K562 (cell line): ENCODE measurements around the gene RPS4Y1. TPM values are rescaled to one million over a fixed set of nuclear protein-coding genes. Genes with fewer than 3 reads are reported as not detected.

Source experiments
- ATAC-seq: fragments of 200-7000 bp; cut with Tn5 transposase; 3 replicates; pipeline ENCODE4 v1.9.1; 2020; ENCODE audit warnings: moderate library complexity
- BruUV-seq: library from RNA; stranded (reverse); fragments of 400-500 nt; replicated peaks from 2 replicates; lab custom pipeline; 2021; lab: Mats Ljungman, UMichigan
- CTCF ChIA-PET: fragments of 300-600 bp; formaldehyde crosslinking; extraction: SDS; loops from one replicate; lab custom pipeline; 2021; ENCODE audit warnings: low intra/inter-chr PET ratio; lab: Yijun Ruan, JAX
- POLR2A ChIA-PET: fragments of 300-600, 350-650 bp; sonication (Branson Sonifier 250); formaldehyde crosslinking; extraction: SDS; loops from one replicate; lab custom pipeline; 2021; ENCODE audit warnings: antibody characterized with exemption, inconsistent platforms; lab: Yijun Ruan, JAX
- DNase-seq, 4 experiments: peaks; one replicate each; pipeline versions ENCODE4 v3.0.0 to v3.0.0-alpha.2; 2011 to 2018; ENCODE audit warnings: low spot score in 3 of 4, mixed read lengths in 3 of 4; ENCODE audit errors: extremely low read depth in 1 of 4
- FAIRE-seq: peaks from 2 replicates; lab custom pipeline; 2011; peaks lifted over from hg19 to GRCh38; lab: Jason Lieb, UNC
- H2AFZ ChIP-seq: 2 replicates; pipeline ENCODE4 v1.6.0; 2011; ENCODE audit warnings: low read depth, low read length, control low read depth, inconsistent platforms
- H3K27ac ChIP-seq: fragments of 200-600 bp; 3 replicates; pipeline ENCODE4 v1.8.0; 2011; ENCODE audit warnings: low read depth, mild to moderate bottlenecking, control low read depth, inconsistent platforms, low read length, moderate library complexity, mixed read lengths; ENCODE audit errors: extremely low read depth
- H3K27me3 ChIP-seq, 2 experiments: fragments of 300-600 bp in 1 of 2; 2 replicates in 1 of 2; 3 replicates in 1 of 2; pipeline versions ENCODE4 v1.6.0 to v1.8.0; 2011; ENCODE audit warnings: inconsistent platforms in 2 of 2, low read length in 2 of 2, mild to moderate bottlenecking in 1 of 2, mixed read lengths in 1 of 2, moderate library complexity in 1 of 2; ENCODE audit not compliant: control insufficient read depth in 2 of 2, insufficient read depth in 2 of 2
- H3K36me3 ChIP-seq: fragments of 300-600 bp; 3 replicates; pipeline ENCODE4 v1.8.0; 2011; ENCODE audit warnings: mild to moderate bottlenecking, low read length, inconsistent platforms; ENCODE audit not compliant: control insufficient read depth, insufficient read depth
- H3K4me1 ChIP-seq, 2 experiments: fragments of 200-600 bp in 1 of 2; replicated peaks in 1 of 2; 2 replicates in 1 of 2; 3 replicates in 1 of 2; pipeline versions ENCODE4 v1.5.1 to v1.8.0; 2011; ENCODE audit warnings: inconsistent platforms in 2 of 2, low read length in 2 of 2, mild to moderate bottlenecking in 1 of 2, mixed read lengths in 1 of 2, moderate library complexity in 1 of 2; ENCODE audit not compliant: control insufficient read depth in 2 of 2, insufficient read depth in 2 of 2
- H3K4me2 ChIP-seq: 2 replicates; pipeline ENCODE4 v1.6.1; 2011; ENCODE audit warnings: low read length, control low read depth, inconsistent platforms, mixed read lengths; ENCODE audit not compliant: insufficient read depth
- H3K4me3 ChIP-seq: fragments of 200-600 bp; sonication (generic), shearing (Covaris generic); 2 replicates; pipeline ENCODE4 v1.5.1; 2016; ENCODE audit warnings: control low read depth, inconsistent platforms
- H3K79me2 ChIP-seq: fragments of 200-600 bp; 3 replicates; pipeline ENCODE4 v1.8.0; 2011; ENCODE audit warnings: low read length, inconsistent platforms; ENCODE audit not compliant: control insufficient read depth, insufficient read depth
- H3K9ac ChIP-seq, 2 experiments: 2 replicates each; pipeline versions ENCODE4 v1.6.0 to v1.6.1; 2011; ENCODE audit warnings: low read depth in 2 of 2, low read length in 2 of 2, control low read depth in 1 of 2, inconsistent platforms in 1 of 2, mild to moderate bottlenecking in 1 of 2, mixed read lengths in 1 of 2; ENCODE audit not compliant: insufficient read depth in 1 of 2
- H3K9me1 ChIP-seq: one replicate; pipeline ENCODE4 v1.6.0; 2011; ENCODE audit warnings: inconsistent platforms, mild to moderate bottlenecking, low read length, moderate library complexity; ENCODE audit not compliant: control insufficient read depth, insufficient read depth
- H3K9me3 ChIP-seq: replicated peaks from 2 replicates; pipeline ENCODE4 v1.5.1; 2011; ENCODE audit warnings: low read depth, low read length, inconsistent platforms; ENCODE audit not compliant: control insufficient read depth, insufficient read depth
- H4K20me1 ChIP-seq: replicated peaks from 2 replicates; pipeline ENCODE4 v1.6.1; 2011; ENCODE audit warnings: low read length, inconsistent platforms, mixed read lengths; ENCODE audit not compliant: control insufficient read depth, insufficient read depth
- ADNP ChIP-seq: fragments of 200-800 bp; sonication (Bioruptor generic); IDR thresholded peaks from 2 replicates; pipeline ENCODE4 v1.6.1; 2016; ENCODE audit warnings: missing genetic modification characterization, missing compliant biosample characterization
- POLR2A ChIP-seq: fragments of 450-650 bp; conservative IDR thresholded peaks from 2 replicates; pipeline ENCODE4 v1.6.1; 2016
- PTRF ChIP-seq: fragments of 450-650 bp; IDR thresholded peaks from 2 replicates; pipeline ENCODE4 v1.6.1; 2016; ENCODE audit warnings: mild to moderate bottlenecking, missing genetic modification characterization, missing compliant biosample characterization
- SMARCC2 ChIP-seq: fragments of 450-650 bp; IDR thresholded peaks from 2 replicates; pipeline ENCODE4 v1.6.1; 2017; ENCODE audit warnings: antibody characterized with exemption, moderate library complexity, mild to moderate bottlenecking, low read depth
- ZFP30 ChIP-seq: fragments of 250-450 bp; sonication (Bioruptor Pico); IDR thresholded peaks from 2 replicates; pipeline ENCODE4 v1.8.0; 2022; ENCODE audit warnings: moderate library complexity, mild to moderate bottlenecking, inconsistent platforms, borderline replicate concordance
- WGBS: fragments of 100-300 bp; shearing (Covaris generic); methylation state at CpG from one replicate; pipeline ENCODE4 v1.1.6; 2016; ENCODE audit warnings: low coverage, mixed read lengths; ENCODE audit not compliant: insufficient coverage; ENCODE audit errors: missing lambda C conversion rate; 5-methylcytosine and 5-hydroxymethylcytosine counted together
- in situ Hi-C: fragments of 300-500 bp; cut with MboI; formaldehyde crosslinking; loops from 4 replicates; pipeline ENCODE4 v1.15.0; 2018; ENCODE audit warnings: inconsistent platforms, mixed read lengths
- intact Hi-C: fragments of 100-400 bp; cut with micrococcal nuclease; formaldehyde crosslinking; loops from 2 replicates; pipeline ENCODE4 v1.14.2; 2022
- polyA plus RNA-seq, 8 experiments: library from polyadenylated mRNA; depleted of rRNA in 4 of 8; stranded (reverse) in 5 of 8; unstranded in 3 of 8; fragments of >200 nt; fragmentation: Nextera tagmentation in 2 of 8; fragmentation: Illumina TruSeq in 1 of 8; extraction: Ambion mirVana in 2 of 8; extraction: Trizol in 1 of 8; gene quantifications; 2 replicates each; pipeline versions ENCODE4 v1.2.1 to v1.2.3, GENCODE V29; 2011 to 2014; ENCODE audit warnings: inconsistent platforms in 1 of 8, missing spikeins in 1 of 8
- total RNA-seq, 7 experiments: library from RNA; depleted of rRNA in 6 of 7; stranded (reverse); fragments of >200 nt in 6 of 7; fragmentation: Illumina TruSeq in 2 of 7; extraction: Trizol in 2 of 7; gene quantifications; 2 replicates each; pipeline versions ENCODE4 v1.2.1 to v1.2.3, GENCODE V29; 2011 to 2021; ENCODE audit warnings: low replicate concordance in 1 of 7
- TF ChIP-seq, protein P1 (sequence below): IDR thresholded peaks from 3 replicates; pipeline ENCODE4 v1.6.1; 2011; ENCODE audit warnings: borderline replicate concordance, mild to moderate bottlenecking, moderate library complexity; ENCODE audit not compliant: insufficient read length; ENCODE audit errors: extremely low read depth

Gene RPS4Y1
- total and polyA plus RNA-seq, 9 of the 15 experiments (the other 6 are each of a cell fraction or from before 2014, with no cell fraction given), result 0.40 TPM; not detected in 8

DNA sequence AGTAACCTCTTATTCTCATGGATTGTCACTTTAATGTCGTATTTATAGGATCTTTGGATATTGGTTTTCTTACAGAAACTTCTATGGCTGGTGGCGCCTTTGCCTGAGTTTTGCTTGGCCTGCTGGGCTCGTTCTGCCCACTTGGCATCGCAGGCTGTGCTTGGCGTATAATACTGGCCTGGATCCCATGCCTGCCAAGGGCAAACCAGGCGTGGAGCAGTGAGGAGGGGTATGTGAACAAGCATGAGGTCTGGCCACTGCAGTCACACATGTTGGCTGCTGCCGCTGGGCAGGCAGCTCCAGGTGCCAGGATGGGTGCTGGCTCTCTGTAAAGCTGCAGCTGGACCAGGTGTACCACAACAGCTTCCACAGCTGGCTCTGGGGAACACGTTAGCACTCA, 26.1 kb downstream of the RPS4Y1 start:
- no peak overlapping the region for H3K27ac ChIP-seq
- H3K4me3 ChIP-seq, result no peak overlapping the region
- no peaks in the 10 kb centered on the region for H3K79me2 ChIP-seq
- no peaks in the 10 kb centered on the region for H3K9me3 ChIP-seq
- ATAC-seq, result no peak
- H2AFZ ChIP-seq, result no peak overlapping the region
- FAIRE-seq, result no peak
- H3K36me3 ChIP-seq, result no peaks in the 10 kb centered on the region
- no peaks in the 10 kb centered on the region for H3K27me3 ChIP-seq
- no peaks in the 10 kb centered on the region for H3K4me1 ChIP-seq
- no peak for DNase-seq
- no peak overlapping the region for H3K9ac ChIP-seq
- ChIA-PET CTCF (no interaction called here), POLR2A (no interaction called here)
- no TSS peak for BruUV-seq
- no CpG with 5 or more reads among the region's 8 CpGs for WGBS
- TF ChIP-seq ZFP30 (CRISPR knock-in tag) (no peak), POLR2A (no peak), SMARCC2 (no peak), ADNP (tag) (no peak), PTRF (tag) (no peak)
- TF ChIP-seq, protein P1, sequence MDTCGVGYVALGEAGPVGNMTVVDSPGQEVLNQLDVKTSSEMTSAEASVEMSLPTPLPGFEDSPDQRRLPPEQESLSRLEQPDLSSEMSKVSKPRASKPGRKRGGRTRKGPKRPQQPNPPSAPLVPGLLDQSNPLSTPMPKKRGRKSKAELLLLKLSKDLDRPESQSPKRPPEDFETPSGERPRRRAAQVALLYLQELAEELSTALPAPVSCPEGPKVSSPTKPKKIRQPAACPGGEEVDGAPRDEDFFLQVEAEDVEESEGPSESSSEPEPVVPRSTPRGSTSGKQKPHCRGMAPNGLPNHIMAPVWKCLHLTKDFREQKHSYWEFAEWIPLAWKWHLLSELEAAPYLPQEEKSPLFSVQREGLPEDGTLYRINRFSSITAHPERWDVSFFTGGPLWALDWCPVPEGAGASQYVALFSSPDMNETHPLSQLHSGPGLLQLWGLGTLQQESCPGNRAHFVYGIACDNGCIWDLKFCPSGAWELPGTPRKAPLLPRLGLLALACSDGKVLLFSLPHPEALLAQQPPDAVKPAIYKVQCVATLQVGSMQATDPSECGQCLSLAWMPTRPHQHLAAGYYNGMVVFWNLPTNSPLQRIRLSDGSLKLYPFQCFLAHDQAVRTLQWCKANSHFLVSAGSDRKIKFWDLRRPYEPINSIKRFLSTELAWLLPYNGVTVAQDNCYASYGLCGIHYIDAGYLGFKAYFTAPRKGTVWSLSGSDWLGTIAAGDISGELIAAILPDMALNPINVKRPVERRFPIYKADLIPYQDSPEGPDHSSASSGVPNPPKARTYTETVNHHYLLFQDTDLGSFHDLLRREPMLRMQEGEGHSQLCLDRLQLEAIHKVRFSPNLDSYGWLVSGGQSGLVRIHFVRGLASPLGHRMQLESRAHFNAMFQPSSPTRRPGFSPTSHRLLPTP, result no peak
- H3K4me2 ChIP-seq, result no peak overlapping the region
- intact Hi-C loops (no loop called here), in situ Hi-C loops (no loop called here)
- H3K9me1 ChIP-seq, result no peaks in the 10 kb centered on the region
- H4K20me1 ChIP-seq, result no peaks in the 10 kb centered on the region
